GM19438 (cell line): ENCODE results near the gene BLMH.

ENCODE experiments used
- ATAC-seq: cut with Tn5 transposase; IDR thresholded peaks from one replicate; pipeline ENCODE4 v1.9.1; 2021; ENCODE audit warnings: low read depth; ENCODE audit not compliant: unreplicated experiment

The BLMH gene

DNA sequence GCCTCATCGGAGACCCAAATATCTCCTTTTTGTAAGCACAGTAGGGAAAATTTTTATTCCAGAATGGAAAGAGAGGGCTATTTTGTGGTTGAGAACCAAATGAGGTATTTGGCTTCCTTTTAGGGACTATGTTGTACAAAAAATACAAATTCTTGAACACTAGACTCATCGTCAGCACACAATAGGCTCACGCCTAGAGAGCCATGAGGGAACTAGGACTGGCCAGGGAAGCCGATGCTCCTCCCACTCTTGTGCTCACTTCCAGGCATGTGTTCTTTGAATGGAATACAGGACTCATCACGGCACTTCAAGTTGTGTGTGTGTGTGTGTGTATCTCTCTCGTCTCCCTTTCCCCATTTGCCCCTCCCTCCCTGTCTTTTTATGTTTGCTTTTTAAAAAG lies 17.8 kb upstream of the BLMH start:
- no peak for ATAC-seq

DNA sequence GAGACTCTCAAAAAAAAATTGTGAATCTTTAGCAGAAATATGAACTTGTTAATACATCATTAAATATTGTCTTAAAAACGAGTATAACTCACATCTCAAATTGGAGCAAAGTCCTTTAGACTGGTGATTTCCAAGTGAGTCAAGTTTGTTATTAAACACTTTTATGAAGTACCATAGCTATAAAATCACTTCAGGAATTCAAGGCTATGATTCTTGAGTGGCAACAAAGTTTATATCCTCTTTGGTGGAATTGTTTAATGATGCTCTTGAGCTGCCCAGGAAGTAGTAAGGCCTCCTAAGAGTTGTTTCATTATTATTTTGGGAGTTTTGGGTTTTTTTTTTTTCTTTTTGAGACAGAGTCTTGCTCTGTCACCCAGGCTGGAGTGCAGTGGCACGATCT lies 16.7 kb upstream of the BLMH start:
- ATAC-seq, result no peak

- ATAC-seq, result no peak
These were observed 13.0 kb upstream of the BLMH start for GRCh38 chr17:30304778-30305177.

- ATAC-seq, result no peak
These were observed 10.5 kb upstream of the BLMH start for GRCh38 chr17:30302241-30302640.

DNA sequence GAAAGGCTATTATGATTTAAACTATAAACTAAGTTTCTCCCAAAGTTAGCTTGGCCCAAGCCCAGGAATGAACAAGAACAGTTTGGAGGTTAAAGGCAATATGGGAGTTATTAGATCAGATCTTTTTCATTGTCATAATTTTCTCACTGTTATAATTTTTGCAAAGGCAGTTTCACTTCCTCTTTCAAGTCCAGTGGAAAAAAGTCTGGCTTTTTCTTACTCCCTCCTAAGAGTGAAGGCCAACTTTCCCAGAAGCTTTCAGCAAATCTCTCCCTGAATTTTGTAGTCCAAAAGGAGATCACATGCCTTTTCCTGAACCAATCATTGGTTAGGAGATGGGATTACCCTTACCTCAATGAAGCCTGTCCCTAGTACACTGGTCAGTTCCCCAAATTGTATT lies 9.1 kb upstream of the BLMH start:
- ATAC-seq, result no peak

DNA sequence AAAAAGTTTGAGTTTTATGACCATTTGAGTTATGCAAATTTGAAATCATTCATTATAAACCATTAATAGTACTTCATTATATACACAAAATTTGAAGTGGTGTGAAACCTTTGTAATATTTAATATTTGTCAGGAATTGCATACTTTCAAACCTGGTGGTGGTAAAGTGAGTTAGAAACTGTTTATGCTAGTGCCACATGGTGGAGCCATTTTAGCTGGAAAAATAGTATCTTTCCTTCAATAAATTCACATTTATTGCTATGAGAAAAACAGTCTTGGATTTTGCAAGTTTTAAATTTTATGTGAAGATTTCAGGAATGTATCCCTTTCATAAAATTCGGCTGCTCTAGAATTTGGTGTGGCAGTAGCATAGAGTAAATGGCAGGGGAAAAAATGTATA lies 7.3 kb upstream of the BLMH start:
- no peak for ATAC-seq

GRCh38 chr17:30297715-30298114 lies 6.0 kb upstream of the BLMH start:
- ATAC-seq, result no peak

DNA sequence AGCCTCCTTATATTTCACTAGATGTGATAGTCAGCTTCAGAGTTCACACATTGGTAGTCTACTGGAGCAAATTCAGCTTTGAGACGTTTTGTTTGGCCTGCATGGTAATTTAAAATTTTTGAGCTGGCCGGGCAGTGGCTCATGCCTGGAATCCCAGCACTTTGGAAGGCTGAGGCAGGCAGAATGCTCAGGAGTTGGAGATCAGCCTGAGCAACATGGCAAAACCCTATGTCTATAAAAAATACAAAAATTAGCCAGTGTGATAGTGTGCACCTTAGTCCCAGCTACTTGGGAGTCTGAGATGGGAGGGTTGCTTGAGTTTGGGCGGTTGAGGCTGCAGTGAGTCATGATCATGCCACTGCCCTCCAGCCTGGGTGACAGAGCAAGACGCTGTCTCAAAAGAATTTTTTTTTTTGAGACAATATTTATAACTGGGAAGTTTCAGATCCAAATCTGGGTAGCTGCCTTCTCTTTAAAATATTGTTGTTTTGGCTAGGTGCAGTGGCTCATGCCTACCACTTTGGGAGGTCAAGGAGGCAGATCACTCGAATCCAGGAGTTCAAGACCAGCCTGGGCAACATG lies 4.8 kb upstream of the BLMH start:
- ATAC-seq, result no peak

DNA sequence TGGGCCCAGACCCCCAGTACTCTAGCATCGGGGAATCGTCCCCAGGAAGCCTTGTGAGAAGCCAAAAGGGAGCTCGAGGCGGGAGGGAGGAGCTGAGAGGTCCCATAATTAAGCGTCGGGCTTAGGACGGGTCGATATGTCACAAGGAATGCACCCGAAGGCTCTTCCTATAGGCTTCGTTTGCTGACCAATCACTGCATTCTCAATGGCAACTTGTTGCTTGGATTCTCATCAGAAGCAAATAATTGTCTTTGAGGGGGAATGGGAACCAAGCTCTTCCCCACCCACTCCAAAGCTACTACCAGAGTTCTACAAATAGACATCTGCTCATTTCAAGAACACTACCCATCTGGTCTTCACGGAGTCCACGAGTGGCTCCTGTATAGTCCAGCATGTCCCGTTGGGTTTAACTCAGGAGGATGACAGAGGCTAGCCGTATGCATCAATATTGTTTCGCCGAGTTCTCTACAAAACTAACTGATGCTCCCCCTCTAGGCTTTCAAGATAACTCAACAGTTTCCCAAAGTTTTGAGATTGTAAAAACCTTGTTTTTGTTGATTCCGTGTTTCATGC lies 628 bp upstream of the BLMH start:
- no peak for ATAC-seq

- ATAC-seq, result peak; percentile 43
These were observed 825 bp downstream of the BLMH start for GRCh38 chr17:30290696-30291542.

DNA sequence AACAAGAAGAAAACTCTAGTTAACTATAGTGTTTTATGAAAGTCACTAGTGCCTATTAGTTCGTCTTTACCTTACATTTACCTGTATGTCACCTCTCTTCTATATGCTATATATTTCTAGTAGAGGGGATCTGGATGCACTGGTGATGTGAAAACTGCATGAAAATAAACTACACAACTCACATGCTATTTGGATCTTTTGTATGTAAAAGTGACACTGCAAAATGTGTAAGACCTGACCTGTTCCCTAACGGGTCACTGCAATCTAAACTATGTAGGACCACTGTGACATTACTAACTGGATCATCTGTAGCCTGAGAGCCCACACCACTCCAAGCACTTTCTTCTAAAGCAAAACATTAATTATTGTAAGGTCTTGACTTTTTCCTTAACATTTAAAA lies 1.7 kb downstream of the BLMH start:
- ATAC-seq, result no peak

DNA sequence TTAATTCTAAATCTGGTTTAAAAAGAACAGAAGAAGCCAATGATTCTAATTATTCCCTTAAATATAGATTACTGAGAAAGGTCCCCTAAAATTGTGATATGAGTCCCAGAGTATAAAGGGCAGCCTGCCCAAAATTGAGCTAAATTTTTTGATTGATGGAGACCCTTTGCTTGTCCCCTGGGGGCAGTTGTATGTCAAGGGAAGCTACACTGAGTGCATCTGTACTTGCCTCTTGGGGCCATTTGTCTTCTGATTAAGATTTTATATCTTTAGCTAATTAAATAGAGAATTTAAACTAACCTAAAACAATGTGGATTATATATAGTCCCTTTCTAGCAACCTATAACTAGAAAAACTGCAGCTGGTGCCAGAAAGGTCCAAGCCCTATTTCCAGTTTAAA lies 12.6 kb downstream of the BLMH start:
- ATAC-seq, result no peak

DNA sequence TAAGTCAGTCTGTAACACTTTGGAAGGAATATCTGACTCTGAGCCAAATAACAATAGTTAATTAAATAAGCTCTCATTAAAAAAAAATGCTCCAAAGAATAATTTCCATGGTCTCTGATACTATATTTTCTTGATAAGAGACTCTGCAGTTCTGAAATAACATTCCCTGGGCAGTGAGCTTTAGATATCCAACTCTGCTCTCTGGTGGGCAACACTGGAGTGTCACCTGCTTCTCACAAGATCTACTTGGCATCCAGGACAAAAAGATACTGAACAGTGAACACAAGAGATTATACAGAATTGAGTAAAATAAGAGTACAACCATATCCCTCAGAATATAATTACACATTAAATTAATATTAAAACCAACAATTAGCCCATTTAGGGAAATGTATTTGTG lies 13.7 kb downstream of the BLMH start:
- ATAC-seq, result no peak

- ATAC-seq, result no peak
These were observed 15.8 kb downstream of the BLMH start for GRCh38 chr17:30275911-30276310.

GRCh38 chr17:30274887-30275286 lies 16.9 kb downstream of the BLMH start:
- no peak for ATAC-seq

DNA sequence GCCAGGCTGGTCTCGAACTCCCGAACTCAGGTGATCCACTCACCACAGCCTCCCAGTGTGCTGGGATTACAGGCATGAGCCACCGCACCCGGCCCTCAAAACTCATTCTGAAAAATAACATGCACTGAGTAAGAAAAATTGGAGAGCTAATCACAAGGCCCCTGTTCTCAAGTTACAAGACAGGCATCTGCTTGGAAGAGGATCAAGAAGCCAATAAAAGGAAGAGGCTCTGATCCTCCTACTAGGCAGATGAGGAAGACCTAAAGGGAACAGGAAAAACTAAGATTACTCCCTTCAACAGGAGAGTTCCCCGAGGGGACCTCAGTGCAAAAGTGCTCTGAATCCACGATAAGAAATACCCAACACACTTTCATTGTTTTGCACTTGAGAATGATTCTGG lies 18.4 kb downstream of the BLMH start:
- ATAC-seq, result no peak

- ATAC-seq, result no peak
These were observed 20.6 kb downstream of the BLMH start for GRCh38 chr17:30271102-30271501.

- no peak for ATAC-seq
These were observed 24.1 kb downstream of the BLMH start for GRCh38 chr17:30267625-30268024.

DNA sequence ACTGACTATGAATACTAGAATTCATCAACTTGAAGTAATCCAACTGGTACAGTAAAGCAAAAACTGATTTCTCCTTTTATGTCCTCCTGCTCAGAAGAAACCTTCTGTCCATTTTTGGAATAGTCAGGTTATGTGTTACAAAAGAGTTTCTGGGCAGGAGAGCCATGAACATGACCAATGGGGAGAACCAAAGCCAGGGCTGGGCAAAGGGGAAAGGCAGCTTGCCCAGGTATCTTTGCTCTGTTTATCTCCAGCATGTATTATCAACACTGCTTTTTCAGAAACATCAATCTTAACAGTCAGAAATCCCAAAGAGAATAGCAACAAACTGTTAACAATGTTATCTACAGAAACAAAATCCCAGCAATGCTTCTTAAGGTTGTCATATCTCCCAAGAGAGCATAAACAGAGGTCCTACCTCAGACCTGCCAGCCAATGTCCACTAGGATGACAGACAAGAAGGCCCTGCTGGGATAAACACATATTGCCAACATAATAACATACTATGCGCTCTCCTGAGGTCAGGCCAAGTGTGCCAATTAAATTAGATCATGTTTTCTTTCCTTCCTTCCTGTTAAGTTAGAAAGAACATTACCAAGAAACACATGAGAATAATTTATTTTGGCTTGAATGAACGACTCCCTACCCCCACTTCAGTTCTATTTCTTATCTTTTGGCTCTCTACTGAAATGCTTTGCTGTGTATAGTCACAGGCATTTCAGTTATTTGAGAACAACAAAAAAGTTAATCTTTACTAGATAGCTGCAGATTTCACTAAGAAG lies 28.0 kb downstream of the BLMH start:
- no peak for ATAC-seq

- no peak for ATAC-seq
These were observed 34.8 kb downstream of the BLMH start for GRCh38 chr17:30256756-30257506.

- ATAC-seq, result no peak
These were observed 37.6 kb downstream of the BLMH start for GRCh38 chr17:30254150-30254549.
